ENCODE measurements around the gene DNAAF1. TPM values are rescaled to one million over a fixed set of nuclear protein-coding genes. Genes with fewer than 3 reads are reported as not detected.

Gene DNAAF1
- total RNA-seq, 1 experiment from 2014 or later, result not detected

DNA sequence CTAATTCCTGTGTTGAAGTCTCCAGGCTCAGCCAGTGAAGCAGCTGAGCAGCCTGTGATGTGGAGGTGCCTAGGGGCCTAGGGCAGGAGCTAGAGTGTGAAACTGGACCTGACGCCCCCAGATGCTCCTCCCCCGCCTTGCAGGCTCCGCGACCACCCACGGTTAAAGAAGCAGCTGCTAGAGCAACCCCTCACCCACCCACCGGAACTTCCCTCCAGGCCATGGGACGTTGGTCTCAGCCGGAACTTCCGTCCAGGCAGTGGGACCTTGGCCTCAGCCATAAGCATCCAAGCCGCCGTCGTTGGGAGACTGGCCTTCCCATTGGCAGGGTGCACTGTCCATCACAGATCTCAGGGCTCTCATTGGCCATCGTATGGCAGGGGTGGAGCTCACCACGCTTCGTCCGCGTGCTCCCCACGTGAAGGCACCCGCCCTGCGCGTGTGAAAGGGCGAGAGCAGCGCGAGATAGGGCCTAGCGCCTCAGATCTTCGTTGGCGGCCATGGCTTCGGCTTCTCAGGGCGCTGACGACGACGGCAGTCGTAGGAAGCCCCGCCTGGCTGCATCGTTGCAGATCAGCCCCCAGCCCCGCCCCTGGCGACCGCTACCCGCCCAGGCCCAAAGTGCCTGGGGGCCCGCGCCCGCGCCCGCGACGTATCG is 45.8 kb downstream of the DNAAF1 start, which contains the start of gene ADAD2:
Gene ADAD2 (plus strand): TSS at position 427 of the 658 bp plus-strand sequence. CDS start 74 bp downstream, at position 501.
- Mint-ChIP-seq H3K4me3 (ENCODE audit: unreplicated experiment) (no peak within 1 kb of the TSS), H3K36me3 (ENCODE audit: insufficient read depth, unreplicated experiment) (no peaks in the 10 kb centered on the region), H3K27me3 (ENCODE audit: insufficient read depth, unreplicated experiment) (no peaks in the 10 kb centered on the region), H3K4me1 (ENCODE audit: insufficient read depth, unreplicated experiment) (no peaks in the 10 kb centered on the region), H3K9me3 (ENCODE audit: unreplicated experiment) (no peaks in the 10 kb centered on the region), H3K27ac (ENCODE audit: low read depth, unreplicated experiment) (no peak within 1 kb of the TSS)
- DNase-seq (ENCODE audit: unreplicated experiment), result no peak
- TF ChIP-seq, protein P1, sequence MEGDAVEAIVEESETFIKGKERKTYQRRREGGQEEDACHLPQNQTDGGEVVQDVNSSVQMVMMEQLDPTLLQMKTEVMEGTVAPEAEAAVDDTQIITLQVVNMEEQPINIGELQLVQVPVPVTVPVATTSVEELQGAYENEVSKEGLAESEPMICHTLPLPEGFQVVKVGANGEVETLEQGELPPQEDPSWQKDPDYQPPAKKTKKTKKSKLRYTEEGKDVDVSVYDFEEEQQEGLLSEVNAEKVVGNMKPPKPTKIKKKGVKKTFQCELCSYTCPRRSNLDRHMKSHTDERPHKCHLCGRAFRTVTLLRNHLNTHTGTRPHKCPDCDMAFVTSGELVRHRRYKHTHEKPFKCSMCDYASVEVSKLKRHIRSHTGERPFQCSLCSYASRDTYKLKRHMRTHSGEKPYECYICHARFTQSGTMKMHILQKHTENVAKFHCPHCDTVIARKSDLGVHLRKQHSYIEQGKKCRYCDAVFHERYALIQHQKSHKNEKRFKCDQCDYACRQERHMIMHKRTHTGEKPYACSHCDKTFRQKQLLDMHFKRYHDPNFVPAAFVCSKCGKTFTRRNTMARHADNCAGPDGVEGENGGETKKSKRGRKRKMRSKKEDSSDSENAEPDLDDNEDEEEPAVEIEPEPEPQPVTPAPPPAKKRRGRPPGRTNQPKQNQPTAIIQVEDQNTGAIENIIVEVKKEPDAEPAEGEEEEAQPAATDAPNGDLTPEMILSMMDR (IDR thresholded peaks at IDR 0.05; ENCODE audit: unreplicated experiment), result no peak
- CTCF ChIA-PET, result interaction anchor here (0.6 to 1.2 kb wide), 2 partner anchors 106 to 315 kb away, joined by 3 read pairs; no protein-coding TSS in a partner anchor
- POLR2A ChIA-PET, result no interaction called here
- intact Hi-C loops (cut with micrococcal nuclease), result no loop called here
- no TSS peak for BruUV-seq (replicated peaks)

DNA sequence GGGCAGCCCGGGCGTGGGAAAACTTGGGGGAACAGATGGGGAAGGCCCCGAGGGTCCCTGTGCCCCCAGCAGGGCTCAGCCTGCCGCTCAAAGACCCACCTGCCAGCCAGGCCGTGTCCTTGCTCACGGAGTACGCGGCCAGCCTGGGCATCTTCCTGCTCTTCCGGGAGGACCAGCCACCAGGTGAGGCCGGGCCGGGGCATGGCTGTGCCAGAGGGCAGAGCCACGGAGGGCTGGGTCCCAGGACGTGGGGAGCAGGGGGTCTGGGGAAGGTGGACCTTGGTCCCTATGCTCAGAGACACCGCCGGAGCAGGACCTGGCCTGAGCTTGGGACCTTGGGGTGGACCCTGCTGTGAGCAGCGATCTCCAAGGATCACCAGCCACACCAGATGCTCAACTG is 46.4 kb downstream of the DNAAF1 start:
- POLR2A ChIA-PET, result no interaction called here
- H3K4me3 Mint-ChIP-seq (ENCODE audit: unreplicated experiment), result no peak overlapping the region
- DNase-seq (ENCODE audit: unreplicated experiment), result no peak
- no peaks in the 10 kb centered on the region for H3K4me1 Mint-ChIP-seq (ENCODE audit: insufficient read depth, unreplicated experiment)
- H3K27ac Mint-ChIP-seq (ENCODE audit: low read depth, unreplicated experiment), result no peak overlapping the region
- H3K27me3 Mint-ChIP-seq (ENCODE audit: insufficient read depth, unreplicated experiment), result no peaks in the 10 kb centered on the region
- H3K9me3 Mint-ChIP-seq (ENCODE audit: unreplicated experiment), result no peaks in the 10 kb centered on the region
- no peaks in the 10 kb centered on the region for H3K36me3 Mint-ChIP-seq (ENCODE audit: insufficient read depth, unreplicated experiment)
- CTCF ChIA-PET, result interaction anchor here (0.5 to 1.2 kb wide), 2 partner anchors 106 to 128 kb away, joined by 3 read pairs; no protein-coding TSS in a partner anchor
- no TSS peak for BruUV-seq (replicated peaks)
- intact Hi-C loops (cut with micrococcal nuclease), result no loop called here
- TF ChIP-seq, protein P1 (IDR thresholded peaks at IDR 0.05; ENCODE audit: unreplicated experiment), result no peak

DNA sequence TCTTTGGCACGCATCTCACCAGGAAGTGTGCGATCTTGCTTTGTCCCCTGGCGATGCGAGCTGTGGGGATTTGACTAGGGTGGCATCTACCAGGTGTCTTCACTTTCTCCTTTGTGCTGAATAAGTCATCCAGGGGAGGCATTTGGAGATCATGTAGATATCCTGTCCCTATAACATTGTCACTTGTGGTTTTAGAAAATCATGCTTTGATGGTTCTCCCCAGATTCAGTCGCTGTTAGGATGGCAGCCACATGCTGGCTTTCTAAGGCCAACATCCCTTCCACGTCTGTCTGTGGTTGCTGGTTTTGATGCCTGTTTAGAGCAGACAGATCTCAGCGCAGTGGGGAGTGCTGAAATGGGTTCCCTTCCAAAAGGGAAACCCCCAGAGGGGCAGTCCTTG is 48.4 kb downstream of the DNAAF1 start:
- POLR2A ChIA-PET, result no interaction called here
- TF ChIP-seq, protein P1 (IDR thresholded peaks at IDR 0.05; ENCODE audit: unreplicated experiment), result no peak
- CTCF ChIA-PET, result no interaction called here

DNA sequence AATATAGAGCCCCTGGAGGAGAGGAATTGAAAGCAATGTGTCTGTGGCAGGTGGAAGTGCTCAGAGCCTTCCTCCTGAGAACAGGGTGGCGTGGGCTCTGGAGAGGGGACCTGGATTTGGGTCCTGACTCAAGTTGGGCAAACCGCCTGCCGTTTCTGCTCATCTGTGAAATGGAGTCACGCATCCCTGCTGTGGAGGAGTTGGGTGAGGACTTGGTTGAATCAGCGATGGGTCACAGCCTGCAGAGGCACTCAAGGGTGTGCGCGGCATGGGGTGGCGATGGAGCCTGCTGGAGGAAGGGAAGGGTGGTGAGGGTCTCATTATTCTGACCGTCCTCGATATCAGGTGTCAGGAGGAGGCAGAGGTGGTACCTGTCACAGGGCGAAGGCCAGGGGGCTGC is 48.9 kb downstream of the DNAAF1 start:
- ChIA-PET POLR2A (no interaction called here), CTCF (no interaction called here)
- Mint-ChIP-seq H3K27me3 (ENCODE audit: insufficient read depth, unreplicated experiment) (no peaks in the 10 kb centered on the region), H3K4me1 (ENCODE audit: insufficient read depth, unreplicated experiment) (peaks cover 13% of the 10 kb centered on the region), H3K4me3 (ENCODE audit: unreplicated experiment) (no peak overlapping the region), H3K27ac (ENCODE audit: low read depth, unreplicated experiment) (no peak overlapping the region), H3K36me3 (ENCODE audit: insufficient read depth, unreplicated experiment) (no peaks in the 10 kb centered on the region), H3K9me3 (ENCODE audit: unreplicated experiment) (no peaks in the 10 kb centered on the region)
- DNase-seq (ENCODE audit: unreplicated experiment), result no peak
- BruUV-seq (replicated peaks), result no TSS peak
- intact Hi-C loops (cut with micrococcal nuclease), result no loop called here
- TF ChIP-seq, protein P1 (IDR thresholded peaks at IDR 0.05; ENCODE audit: unreplicated experiment), result no peak

More for the DNA sequence above, 48.4 kb downstream of the DNAAF1 start:
- no peak overlapping the region for H3K27ac Mint-ChIP-seq (ENCODE audit: low read depth, unreplicated experiment)
- intact Hi-C loops (cut with micrococcal nuclease), result no loop called here
- no peak overlapping the region for H3K4me3 Mint-ChIP-seq (ENCODE audit: unreplicated experiment)
- peaks cover 10% of the 10 kb centered on the region for H3K4me1 Mint-ChIP-seq (ENCODE audit: insufficient read depth, unreplicated experiment)
- DNase-seq (ENCODE audit: unreplicated experiment), result no peak
- no peaks in the 10 kb centered on the region for H3K36me3 Mint-ChIP-seq (ENCODE audit: insufficient read depth, unreplicated experiment)
- no peaks in the 10 kb centered on the region for H3K9me3 Mint-ChIP-seq (ENCODE audit: unreplicated experiment)
- H3K27me3 Mint-ChIP-seq (ENCODE audit: insufficient read depth, unreplicated experiment), result no peaks in the 10 kb centered on the region
- BruUV-seq (replicated peaks), result no TSS peak

All from MCF 10A (cell line).